ENCODE measurements around the gene CYB561D1. TPM values are rescaled to one million over a fixed set of nuclear protein-coding genes. Genes with fewer than 3 reads are reported as not detected.

The CYB561D1 gene
- total and polyA plus RNA-seq, 4 donors = 1.3 to 2.8 (median 2.0) TPM

- TF ChIP-seq REST (IDR thresholded peaks at IDR 0.05) (no peak), FOXA2 (IDR thresholded peaks at IDR 0.05) (no peak)
Measured at GRCh38 chr1:109528712-109529111, 34.8 kb downstream of the CYB561D1 start (continued).

- no peaks in the 10 kb centered on the region for H3K27me3 ChIP-seq (ENCODE audit: control insufficient read depth in 4 of 4, insufficient read depth in 4 of 4, low read length in 3 of 4)
- WGBS = 82% methylated on average over 8 of the region's 8 CpGs
- peaks cover 0 to 4% (median 1%) of the 10 kb centered on the region in 4 donors for H3K4me1 ChIP-seq (ENCODE audit: control insufficient read depth in 4 of 4, insufficient read depth in 4 of 4, low read length in 3 of 4)
- no peak overlapping the region for H3K4me3 ChIP-seq (ENCODE audit: low read depth in 1 of 3, low read length in 3 of 3)
- H3K27ac ChIP-seq (ENCODE audit: low read depth in 1 of 2, low read length in 2 of 2) = no peak overlapping the region
- no peak overlapping the region for H3K9ac ChIP-seq (ENCODE audit: low read depth in 1 of 2, low read length in 2 of 2)
- no peaks in the 10 kb centered on the region for H3K36me3 ChIP-seq (ENCODE audit: control insufficient read depth in 4 of 4, insufficient read depth in 3 of 4, low read depth in 1 of 4, low read length in 3 of 4)
- H3K9me3 ChIP-seq (ENCODE audit: control insufficient read depth in 4 of 4, low read length in 3 of 4) = no peaks in the 10 kb centered on the region
- no peak for DNase-seq (ENCODE audit: low spot score)
- TF ChIP-seq GABPA (IDR thresholded peaks at IDR 0.05 in 1 of 2, conservative IDR thresholded peaks at IDR 0.05 in 1 of 2) (no peak), FOXA1 (IDR thresholded peaks at IDR 0.05) (no peak), HNF4G (IDR thresholded peaks at IDR 0.05) (no peak), JUND (IDR thresholded peaks at IDR 0.05) (no peak), REST (IDR thresholded peaks at IDR 0.05) (no peak), MAX (IDR thresholded peaks at IDR 0.05) (no peak), HNF4A (conservative IDR thresholded peaks at IDR 0.05) (no peak), CTCF (IDR thresholded peaks at IDR 0.05; ENCODE audit: low read depth, low read length, missing input control) (no peak), YY1 (IDR thresholded peaks at IDR 0.05) (no peak), ZBTB33 (IDR thresholded peaks at IDR 0.05) (no peak), TAF1 (conservative IDR thresholded peaks at IDR 0.05) (no peak), EGR1 (IDR thresholded peaks at IDR 0.05; ENCODE audit: low read depth in 2 of 2) (no peak), ATF3 (IDR thresholded peaks at IDR 0.05) (no peak), NR2F2 (IDR thresholded peaks at IDR 0.05) (no peak), SP1 (IDR thresholded peaks at IDR 0.05) (no peak)
Measured at GRCh38 chr1:109529881-109530456, 36.1 kb downstream of the CYB561D1 start.
